H1 (cell line): ENCODE data around the gene ABHD8. TPM values are rescaled to one million over a fixed set of nuclear protein-coding genes. Genes with fewer than 3 reads are reported as not detected.

Experiments
- CTCF ChIA-PET: fragments of 300-600 bp; sonication (Branson Sonifier 250); formaldehyde crosslinking; loops from one replicate; lab custom pipeline; 2021; ENCODE audit not compliant: partially characterized antibody; lab: Charles Lee
- POLR2A ChIA-PET: fragments of 300-600 bp; sonication (Branson Sonifier 250); formaldehyde crosslinking; loops from one replicate; lab custom pipeline; 2021; ENCODE audit warnings: inconsistent platforms; ENCODE audit not compliant: partially characterized antibody; lab: Charles Lee
- DNase-seq, 2 experiments: peaks; one replicate each; pipeline versions ENCODE4 v3.0.0 to v3.0.0-alpha.2; 2010 to 2022; ENCODE audit warnings: low spot score in 2 of 2, low read depth in 1 of 2, mixed read lengths in 1 of 2
- FAIRE-seq: peaks from 2 replicates; lab custom pipeline; 2011; peaks lifted over from hg19 to GRCh38; lab: Jason Lieb, UNC
- H2AFZ ChIP-seq: 2 replicates; pipeline ENCODE4 v1.8.1; 2012; ENCODE audit warnings: low read length, inconsistent platforms
- H2AK5ac ChIP-seq: 2 replicates; pipeline ENCODE4 v1.6.1; 2013; ENCODE audit warnings: low read depth, low read length
- H2BK120ac ChIP-seq: replicated peaks from 2 replicates; pipeline ENCODE3; 2013; ENCODE audit warnings: low read depth, low read length, inconsistent platforms
- H2BK12ac ChIP-seq: 2 replicates; pipeline ENCODE4 v1.6.1; 2013; ENCODE audit warnings: low read depth, low read length
- H2BK15ac ChIP-seq: 2 replicates; pipeline ENCODE4 v1.6.1; 2013; ENCODE audit warnings: low read length
- H2BK20ac ChIP-seq: 2 replicates; pipeline ENCODE4 v1.6.1; 2013; ENCODE audit warnings: low read length
- H2BK5ac ChIP-seq: 2 replicates; pipeline ENCODE4 v1.6.1; 2013; ENCODE audit warnings: low read depth, low read length
- H3K14ac ChIP-seq: 2 replicates; pipeline ENCODE4 v1.6.1; 2013; ENCODE audit warnings: inconsistent platforms; ENCODE audit not compliant: insufficient read length
- H3K18ac ChIP-seq: 2 replicates; pipeline ENCODE4 v1.6.1; 2013; ENCODE audit warnings: low read length; ENCODE audit errors: extremely low read depth
- H3K23ac ChIP-seq: 2 replicates; pipeline ENCODE4 v1.6.1; 2013; ENCODE audit warnings: inconsistent platforms; ENCODE audit not compliant: insufficient read length
- H3K23me2 ChIP-seq: 2 replicates; pipeline ENCODE4 v1.6.1; 2013; ENCODE audit warnings: low read depth, low read length
- H3K27ac ChIP-seq: 2 replicates; pipeline ENCODE4 v1.6.1; 2011; ENCODE audit warnings: low read depth, low read length, inconsistent platforms
- H3K27me3 ChIP-seq, 4 experiments: replicated peaks in 1 of 4; 1 replicate in 1 of 4; 2 replicates in 3 of 4; pipeline versions ENCODE4 v1.6.1 to v1.8.1; 2011 to 2013; ENCODE audit warnings: low read length in 3 of 4, mild to moderate bottlenecking in 3 of 4, inconsistent platforms in 2 of 4, mixed read lengths in 2 of 4, moderate library complexity in 1 of 4; ENCODE audit not compliant: control insufficient read depth in 3 of 4, insufficient read depth in 3 of 4; ENCODE audit errors: extremely low read depth in 1 of 4
- H3K36me3 ChIP-seq, 4 experiments: 2 replicates each; pipeline versions ENCODE4 v1.6.1 to v1.8.1; 2011 to 2013; ENCODE audit warnings: mild to moderate bottlenecking in 4 of 4, low read length in 3 of 4, moderate library complexity in 2 of 4, control low read depth in 1 of 4, inconsistent platforms in 1 of 4; ENCODE audit not compliant: insufficient read depth in 4 of 4, control insufficient read depth in 2 of 4
- H3K4ac ChIP-seq: replicated peaks from 2 replicates; pipeline ENCODE3; 2013; ENCODE audit warnings: low read length, low read depth, mixed read lengths, inconsistent platforms; ENCODE audit not compliant: insufficient read length
- H3K4me1 ChIP-seq, 4 experiments: replicated peaks in 1 of 4; 1 replicate in 1 of 4; 2 replicates in 3 of 4; pipeline versions ENCODE4 v1.6.1 to v1.8.1; 2011 to 2013; ENCODE audit warnings: low read length in 3 of 4, inconsistent platforms in 2 of 4, mixed read lengths in 1 of 4; ENCODE audit not compliant: insufficient read depth in 4 of 4, control insufficient read depth in 3 of 4
- H3K4me2 ChIP-seq, 2 experiments: 2 replicates each; pipeline versions ENCODE4 v1.6.1 to v1.8.1; 2011 to 2013; ENCODE audit warnings: low read depth in 2 of 2, low read length in 2 of 2, control low read depth in 1 of 2, inconsistent platforms in 1 of 2, mild to moderate bottlenecking in 1 of 2; ENCODE audit not compliant: insufficient read depth in 1 of 2
- H3K4me3 ChIP-seq, 4 experiments: fragments of 200-600, 300-600 bp in 1 of 4; sonication (generic), shearing (Covaris generic), sonication (Bioruptor Twin) in 1 of 4; 2 replicates each; pipeline versions ENCODE4 v1.5.1 to v1.8.1; 2011 to 2016; ENCODE audit warnings: low read length in 4 of 4, low read depth in 3 of 4, control low read depth in 2 of 4, inconsistent platforms in 2 of 4, mild to moderate bottlenecking in 2 of 4, mixed read lengths in 1 of 4, moderate library complexity in 1 of 4; ENCODE audit not compliant: insufficient read depth in 2 of 4; ENCODE audit errors: extremely low read depth in 1 of 4
- H3K56ac ChIP-seq: replicated peaks from 2 replicates; pipeline ENCODE3; 2013; ENCODE audit warnings: low read depth, mild to moderate bottlenecking, mixed read lengths, low read length, inconsistent platforms; ENCODE audit not compliant: insufficient read length
- H3K79me1 ChIP-seq: 2 replicates; pipeline ENCODE4 v1.6.1; 2013; ENCODE audit warnings: low read depth, low read length, control low read depth
- H3K79me2 ChIP-seq, 2 experiments: 2 replicates each; pipeline versions ENCODE4 v1.6.1 to v1.8.1; 2012 to 2013; ENCODE audit warnings: low read length in 2 of 2, mild to moderate bottlenecking in 2 of 2, inconsistent platforms in 1 of 2; ENCODE audit not compliant: insufficient read depth in 2 of 2, control insufficient read depth in 1 of 2
- H3K9ac ChIP-seq, 4 experiments: replicated peaks in 1 of 4; 1 replicate in 1 of 4; 2 replicates in 3 of 4; pipeline versions ENCODE4 v1.6.1 to v1.8.1; 2011 to 2013; ENCODE audit warnings: low read depth in 3 of 4, low read length in 3 of 4, control low read depth in 2 of 4, mild to moderate bottlenecking in 2 of 4, moderate library complexity in 2 of 4, inconsistent platforms in 1 of 4; ENCODE audit errors: extremely low read depth in 1 of 4
- H3K9me3 ChIP-seq, 2 experiments: 2 replicates each; pipeline versions ENCODE4 v1.6.1 to v1.8.1; 2012 to 2013; ENCODE audit warnings: mild to moderate bottlenecking in 2 of 2, moderate library complexity in 2 of 2, control low read depth in 1 of 2, inconsistent platforms in 1 of 2, low read depth in 1 of 2, low read length in 1 of 2, mixed read lengths in 1 of 2; ENCODE audit not compliant: insufficient read depth in 2 of 2
- H4K20me1 ChIP-seq, 2 experiments: replicated peaks in 1 of 2; 2 replicates each; pipeline versions ENCODE3 to v1.8.1; 2011 to 2013; ENCODE audit warnings: inconsistent platforms in 2 of 2, low read length in 2 of 2, mild to moderate bottlenecking in 1 of 2; ENCODE audit not compliant: insufficient read depth in 2 of 2, control insufficient read depth in 1 of 2
- H4K5ac ChIP-seq: 2 replicates; pipeline ENCODE4 v1.6.1; 2013; ENCODE audit warnings: low read length, low read depth, mixed read lengths, inconsistent platforms; ENCODE audit not compliant: insufficient read length
- H4K8ac ChIP-seq: 2 replicates; pipeline ENCODE4 v1.8.0; 2013; ENCODE audit warnings: mild to moderate bottlenecking, moderate library complexity, low read length, inconsistent platforms; ENCODE audit not compliant: insufficient read depth; ENCODE audit errors: extremely low read depth
- H4K91ac ChIP-seq: replicated peaks from 2 replicates; pipeline ENCODE3; 2013; ENCODE audit warnings: low read length, mixed read lengths, inconsistent platforms; ENCODE audit not compliant: insufficient read length
- CREB1 ChIP-seq: IDR thresholded peaks from 2 replicates; pipeline ENCODE4 v1.6.1; 2012; ENCODE audit warnings: inconsistent platforms
- HDAC6 ChIP-seq: IDR thresholded peaks from one replicate; pipeline ENCODE4 v1.7.1; 2012; ENCODE audit warnings: low read depth, mild to moderate bottlenecking, inconsistent platforms, low read length, moderate library complexity
- KDM4A ChIP-seq: IDR thresholded peaks from one replicate; pipeline ENCODE4 v1.7.1; 2012; ENCODE audit warnings: low read depth, mild to moderate bottlenecking, moderate library complexity, low read length, inconsistent platforms; ENCODE audit not compliant: severe bottlenecking
- NANOG ChIP-seq: IDR thresholded peaks from 2 replicates; pipeline ENCODE4 v1.6.1; 2011; ENCODE audit warnings: low read length, low read depth, mild to moderate bottlenecking, inconsistent platforms; ENCODE audit not compliant: insufficient read depth, poor library complexity, severe bottlenecking
- RBBP5 ChIP-seq: IDR thresholded peaks from 2 replicates; pipeline ENCODE4 v1.7.1; 2012; ENCODE audit warnings: low read depth, mild to moderate bottlenecking, inconsistent platforms, low read length, moderate library complexity, borderline replicate concordance
- RFX5 ChIP-seq: IDR thresholded peaks from 2 replicates; pipeline ENCODE4 v1.6.1; 2011; ENCODE audit warnings: low read depth, low read length, improper control_type of control experiment, borderline replicate concordance
- TAF7 ChIP-seq: optimal IDR thresholded peaks from 2 replicates; pipeline ENCODE3; 2011; ENCODE audit warnings: low read depth, mild to moderate bottlenecking, inconsistent platforms, low read length, moderate library complexity, borderline replicate concordance
- WGBS, 2 experiments: shearing (Covaris generic) in 1 of 2; methylation state at CpG; one replicate each; pipeline versions ENCODE4 v1.1.6 to v1.1.7; 2013 to 2015; ENCODE audit warnings: low lambda C conversion rate in 2 of 2, mixed read lengths in 2 of 2, inconsistent platforms in 1 of 2, low coverage in 1 of 2, missing lambda C conversion rate in 1 of 2; ENCODE audit not compliant: insufficient replicate concordance in 2 of 2, insufficient coverage in 1 of 2, insufficient read length in 1 of 2; ENCODE audit errors: extremely low coverage in 1 of 2, missing lambda C conversion rate in 1 of 2; 5-methylcytosine and 5-hydroxymethylcytosine counted together
- polyA plus RNA-seq, 7 experiments: library from polyadenylated mRNA; depleted of rRNA in 3 of 7; stranded (reverse) in 5 of 7; unstranded in 2 of 7; fragments of >200 nt in 5 of 7; fragments of 200-250 nt in 2 of 7; gene quantifications; 1 replicate in 5 of 7; 2 replicates in 1 of 7; 4 replicates in 1 of 7; pipeline versions ENCODE4 v1.2.1 to v1.2.3, GENCODE V29; 2011 to 2013; ENCODE audit warnings: missing spikeins in 2 of 7, mixed read lengths in 2 of 7
- total RNA-seq: library from RNA; stranded (reverse); fragmentation: NEBNext Ultra II Directional; extraction: Animal tissue kit (Norgen Biotek cat#: 25700); gene quantifications from 2 replicates; pipeline ENCODE4 v1.2.1, GENCODE V29; 2021
- TF ChIP-seq, protein P1 (sequence below): IDR thresholded peaks from 2 replicates; pipeline ENCODE4 v1.6.1; 2012; ENCODE audit warnings: low read length, inconsistent platforms
- TF ChIP-seq, protein P2 (sequence below): IDR thresholded peaks from 2 replicates; pipeline ENCODE4 v1.6.1; 2011; ENCODE audit warnings: low read length, improper control_type of control experiment

The ABHD8 gene
- total and polyA plus RNA-seq, 2 of the 8 experiments (the other 6 are each of a cell fraction or from before 2014, with no cell fraction given) = 11.3 to 18.7 TPM

DNA sequence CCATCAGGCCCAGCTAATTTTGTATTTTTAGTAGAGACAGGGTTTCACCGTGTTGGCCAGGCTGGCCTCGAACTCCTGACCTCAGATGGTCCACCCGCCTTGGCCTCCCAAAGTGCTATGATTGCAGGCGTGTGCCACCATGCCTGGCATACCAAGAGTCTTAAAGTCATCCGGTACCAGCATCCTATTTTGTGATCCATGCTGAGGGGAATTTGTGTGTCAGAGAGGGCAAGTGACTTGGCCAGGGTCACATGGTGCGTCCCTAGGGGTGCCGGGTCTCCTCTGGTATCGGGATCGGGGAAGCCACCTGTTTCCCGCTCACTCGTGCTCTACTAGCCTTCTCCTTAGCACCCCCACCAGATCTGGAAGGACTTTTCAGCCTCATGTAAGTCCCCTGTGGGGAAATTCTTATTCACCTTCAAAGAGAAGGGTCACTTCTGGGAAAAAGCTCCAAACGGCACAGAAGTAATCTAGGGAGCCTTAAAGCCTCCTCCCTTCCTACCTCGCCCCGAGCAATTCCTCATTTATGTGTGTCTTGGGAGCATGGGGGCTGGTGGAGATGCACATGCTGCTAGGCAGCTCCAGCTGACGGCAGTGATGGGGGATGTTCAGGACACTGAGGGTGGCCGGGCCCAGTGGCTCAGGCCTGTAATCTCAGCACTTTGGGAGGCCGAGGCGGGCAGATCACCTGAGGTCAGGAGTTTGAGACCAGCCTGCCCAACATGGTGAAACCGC, 27.6 kb downstream of the ABHD8 start:
- H3K79me1 ChIP-seq = no peaks in the 10 kb centered on the region
- no peaks in the 10 kb centered on the region for H3K4me1 ChIP-seq
- peaks cover 0 to 2% of the 10 kb centered on the region in 2 experiments for H4K20me1 ChIP-seq
- no peak overlapping the region for H2AK5ac ChIP-seq
- WGBS, 2 experiments = 89% methylated on average over 19 of the region's 19 CpGs; no CpG with 5 or more reads in 1 of the 2 experiments
- H2BK12ac ChIP-seq = no peak overlapping the region
- no peak overlapping the region for H2BK5ac ChIP-seq
- no peak overlapping the region for H3K14ac ChIP-seq
- peaks cover 8 to 39% (median 26%) of the 10 kb centered on the region in 4 experiments; a peak in 6 of 8 replicates for H3K36me3 ChIP-seq
- H2BK20ac ChIP-seq = no peak overlapping the region
- no peak overlapping the region for H2BK120ac ChIP-seq
- ChIA-PET POLR2A (interaction anchor here (9.0 kb wide), 1 partner anchor 12 kb away, joined by 113 read pairs; the partner anchor contains the start of genes BABAM1 and USHBP1), CTCF (interaction anchor here (1.3 kb wide), 1 partner anchor 11 kb away, joined by 3 read pairs; the partner anchor contains the start of gene USHBP1)
- no peak overlapping the region for H3K4ac ChIP-seq
- H4K91ac ChIP-seq = no peak overlapping the region
- H3K18ac ChIP-seq = no peak overlapping the region
- no peak overlapping the region for H3K56ac ChIP-seq
- no peak overlapping the region for H2BK15ac ChIP-seq
- H3K23me2 ChIP-seq = no peaks in the 10 kb centered on the region
- H3K27ac ChIP-seq = no peak overlapping the region
- H3K23ac ChIP-seq = no peak overlapping the region
- H4K8ac ChIP-seq = no peak overlapping the region
- no peak overlapping the region for H3K4me3 ChIP-seq
- DNase-seq (no peak), FAIRE-seq (no peak)
- H3K4me2 ChIP-seq = no peak overlapping the region
- H3K79me2 ChIP-seq = no peaks in the 10 kb centered on the region
- H2AFZ ChIP-seq = no peak overlapping the region
- no peaks in the 10 kb centered on the region for H3K27me3 ChIP-seq
- H3K9ac ChIP-seq = no peak overlapping the region
- H3K9me3 ChIP-seq = no peaks in the 10 kb centered on the region
- no peak overlapping the region for H4K5ac ChIP-seq
- TF ChIP-seq HDAC6 (no peak), NANOG (no peak), KDM4A (no peak), CREB1 (no peak), RFX5 (no peak), RBBP5 (no peak), TAF7 (no peak)
- TF ChIP-seq, protein P1, sequence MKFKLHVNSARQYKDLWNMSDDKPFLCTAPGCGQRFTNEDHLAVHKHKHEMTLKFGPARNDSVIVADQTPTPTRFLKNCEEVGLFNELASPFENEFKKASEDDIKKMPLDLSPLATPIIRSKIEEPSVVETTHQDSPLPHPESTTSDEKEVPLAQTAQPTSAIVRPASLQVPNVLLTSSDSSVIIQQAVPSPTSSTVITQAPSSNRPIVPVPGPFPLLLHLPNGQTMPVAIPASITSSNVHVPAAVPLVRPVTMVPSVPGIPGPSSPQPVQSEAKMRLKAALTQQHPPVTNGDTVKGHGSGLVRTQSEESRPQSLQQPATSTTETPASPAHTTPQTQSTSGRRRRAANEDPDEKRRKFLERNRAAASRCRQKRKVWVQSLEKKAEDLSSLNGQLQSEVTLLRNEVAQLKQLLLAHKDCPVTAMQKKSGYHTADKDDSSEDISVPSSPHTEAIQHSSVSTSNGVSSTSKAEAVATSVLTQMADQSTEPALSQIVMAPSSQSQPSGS = no peak
- TF ChIP-seq, protein P2, sequence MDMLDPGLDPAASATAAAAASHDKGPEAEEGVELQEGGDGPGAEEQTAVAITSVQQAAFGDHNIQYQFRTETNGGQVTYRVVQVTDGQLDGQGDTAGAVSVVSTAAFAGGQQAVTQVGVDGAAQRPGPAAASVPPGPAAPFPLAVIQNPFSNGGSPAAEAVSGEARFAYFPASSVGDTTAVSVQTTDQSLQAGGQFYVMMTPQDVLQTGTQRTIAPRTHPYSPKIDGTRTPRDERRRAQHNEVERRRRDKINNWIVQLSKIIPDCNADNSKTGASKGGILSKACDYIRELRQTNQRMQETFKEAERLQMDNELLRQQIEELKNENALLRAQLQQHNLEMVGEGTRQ = no peak
